ENCODE data around the gene METTL2B. TPM values are rescaled to one million over a fixed set of nuclear protein-coding genes. Genes with fewer than 3 reads are reported as not detected.
"Not testable (repeated sequence)": the region's sequence is repeated elsewhere in the genome, so short reads cannot be mapped to it uniquely, and the experiment has no call there.

METTL2B gene
- total RNA-seq, 1 donor from 2014 or later, result 36.8 TPM

DNA sequence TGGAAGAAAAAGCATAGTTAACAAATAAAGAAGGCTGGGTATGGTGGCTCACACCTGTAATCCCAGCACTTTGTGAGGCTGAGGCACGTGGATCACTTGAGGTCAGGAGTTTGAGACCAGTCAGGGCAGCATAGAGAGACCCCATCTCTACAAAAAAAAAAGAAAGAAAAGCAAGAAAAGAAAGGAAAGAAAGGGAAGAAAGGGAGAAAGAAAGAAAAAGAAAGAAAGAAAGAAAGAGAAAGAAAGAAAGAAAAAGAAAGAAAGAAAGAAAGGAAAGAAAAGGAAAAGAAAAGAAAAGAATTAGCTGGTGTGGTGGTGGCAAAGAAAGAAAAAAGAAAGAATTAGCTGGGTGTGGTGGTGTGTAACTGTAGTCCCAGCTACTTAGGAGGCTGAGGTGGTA, 24.0 kb upstream of the METTL2B start:
- no peak for TF ChIP-seq CTCF (conservative IDR thresholded peaks at IDR 0.05)
- Mint-ChIP-seq H3K27ac (peak overlapping the region; percentile 10), H3K4me3 (no peak overlapping the region), H3K27me3 (peaks cover 8% of the 10 kb centered on the region), H3K36me3 (no peaks in the 10 kb centered on the region), H3K9me3 (no peaks in the 10 kb centered on the region), H3K4me1 (ENCODE audit: unreplicated experiment) (peaks cover 12% of the 10 kb centered on the region)
- DNase-seq (ENCODE audit: extremely low spot score, unreplicated experiment), result no peak

DNA sequence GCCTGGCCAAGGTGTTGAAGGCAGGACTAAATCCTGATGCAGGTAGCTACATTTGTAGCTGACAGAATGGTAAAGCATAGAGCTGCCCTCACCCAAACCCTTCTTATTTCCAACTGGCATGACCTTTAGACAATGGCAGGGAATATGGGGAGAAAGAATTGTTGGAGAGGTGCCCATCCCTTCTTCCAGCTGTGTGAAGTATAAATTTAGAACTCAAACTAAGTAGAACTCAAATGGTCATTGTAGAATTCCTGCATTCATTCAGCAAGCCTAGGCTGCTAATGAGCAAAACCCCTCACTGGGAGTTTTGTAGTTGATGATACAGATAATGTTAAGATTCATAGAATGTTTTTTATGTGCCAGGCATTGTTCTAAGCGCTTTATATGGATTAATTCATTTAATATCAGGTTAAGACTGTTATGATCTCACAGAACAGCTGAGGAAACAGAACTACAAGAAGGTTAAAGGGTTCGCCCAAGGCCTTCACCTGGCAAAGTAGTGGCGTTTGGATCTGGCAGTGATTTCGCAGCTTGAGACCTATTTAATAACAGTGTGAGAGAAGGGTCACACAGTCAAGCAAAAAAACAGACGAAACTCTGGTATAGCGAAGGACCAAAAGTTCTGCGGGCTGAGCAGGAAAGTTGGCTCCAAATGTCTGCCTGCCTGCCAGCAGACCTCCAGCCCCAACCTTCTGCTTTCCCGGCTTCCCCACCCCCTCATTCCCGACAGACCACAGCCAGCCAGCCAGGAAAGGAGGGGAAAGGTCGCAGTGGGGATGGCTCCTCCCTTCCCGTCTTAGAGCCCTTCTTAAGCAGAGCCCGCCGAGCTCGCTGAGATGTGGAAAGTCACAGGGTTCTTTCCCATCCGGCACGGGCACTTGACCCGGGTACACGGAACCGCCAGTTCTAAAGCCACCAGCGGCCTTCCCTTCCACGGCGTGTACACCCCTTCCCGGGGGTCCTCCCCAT, 22.4 kb upstream of the METTL2B start:
- H3K27me3 Mint-ChIP-seq, result peaks cover 8% of the 10 kb centered on the region
- DNase-seq (ENCODE audit: extremely low spot score, unreplicated experiment), result peak; percentile 79
- peaks cover 26% of the 10 kb centered on the region for H3K4me1 Mint-ChIP-seq (ENCODE audit: unreplicated experiment)
- H3K27ac Mint-ChIP-seq, result peak overlapping the region; percentile 70
- no peak for TF ChIP-seq CTCF (conservative IDR thresholded peaks at IDR 0.05)
- peak overlapping the region; percentile 92 for H3K4me3 Mint-ChIP-seq
- no peaks in the 10 kb centered on the region for H3K9me3 Mint-ChIP-seq
- peaks cover 10% of the 10 kb centered on the region for H3K36me3 Mint-ChIP-seq

DNA sequence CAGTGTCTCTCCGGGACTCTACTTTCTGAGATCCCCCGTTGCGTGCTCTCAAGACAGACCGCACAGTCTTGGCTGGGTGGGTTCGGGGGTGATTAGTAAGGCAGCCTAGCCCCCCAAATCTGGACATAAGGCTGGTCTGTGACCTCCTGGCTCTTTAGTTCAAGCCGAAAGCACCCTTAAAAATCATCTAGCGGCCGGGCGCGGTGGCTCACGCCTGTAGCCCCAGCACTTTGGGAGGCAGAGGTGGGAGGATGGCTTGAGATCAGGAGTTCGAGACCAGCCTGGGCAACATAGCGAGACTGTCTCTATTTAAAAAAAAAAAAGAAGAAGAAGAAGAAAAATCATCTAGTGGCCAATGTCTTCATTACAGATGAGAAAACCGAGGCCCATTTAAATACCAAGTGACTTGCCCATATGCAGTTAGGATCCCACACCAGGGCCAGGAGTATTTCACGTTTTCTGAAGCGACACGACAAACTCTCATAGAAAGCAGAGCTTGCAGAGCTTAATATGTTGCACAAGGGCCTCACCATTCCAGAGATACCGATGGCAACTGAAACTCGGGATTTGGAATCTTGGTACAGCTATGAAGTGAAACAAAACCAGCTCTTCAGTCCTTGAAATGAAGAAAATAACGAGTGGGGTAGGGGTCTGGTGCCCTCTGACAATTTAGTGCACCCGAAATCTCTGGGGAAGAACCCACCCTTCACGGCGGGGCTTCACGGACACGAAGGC, 21.6 kb upstream of the METTL2B start:
- Mint-ChIP-seq H3K36me3 (peaks cover 18% of the 10 kb centered on the region), H3K27ac (peak overlapping the region; percentile 93), H3K4me1 (ENCODE audit: unreplicated experiment) (peaks cover 33% of the 10 kb centered on the region), H3K27me3 (peaks cover 8% of the 10 kb centered on the region), H3K4me3 (peak overlapping the region; percentile 92), H3K9me3 (no peaks in the 10 kb centered on the region)
- TF ChIP-seq CTCF (conservative IDR thresholded peaks at IDR 0.05), result peak; percentile 50
- DNase-seq (ENCODE audit: extremely low spot score, unreplicated experiment), result no peak

DNA sequence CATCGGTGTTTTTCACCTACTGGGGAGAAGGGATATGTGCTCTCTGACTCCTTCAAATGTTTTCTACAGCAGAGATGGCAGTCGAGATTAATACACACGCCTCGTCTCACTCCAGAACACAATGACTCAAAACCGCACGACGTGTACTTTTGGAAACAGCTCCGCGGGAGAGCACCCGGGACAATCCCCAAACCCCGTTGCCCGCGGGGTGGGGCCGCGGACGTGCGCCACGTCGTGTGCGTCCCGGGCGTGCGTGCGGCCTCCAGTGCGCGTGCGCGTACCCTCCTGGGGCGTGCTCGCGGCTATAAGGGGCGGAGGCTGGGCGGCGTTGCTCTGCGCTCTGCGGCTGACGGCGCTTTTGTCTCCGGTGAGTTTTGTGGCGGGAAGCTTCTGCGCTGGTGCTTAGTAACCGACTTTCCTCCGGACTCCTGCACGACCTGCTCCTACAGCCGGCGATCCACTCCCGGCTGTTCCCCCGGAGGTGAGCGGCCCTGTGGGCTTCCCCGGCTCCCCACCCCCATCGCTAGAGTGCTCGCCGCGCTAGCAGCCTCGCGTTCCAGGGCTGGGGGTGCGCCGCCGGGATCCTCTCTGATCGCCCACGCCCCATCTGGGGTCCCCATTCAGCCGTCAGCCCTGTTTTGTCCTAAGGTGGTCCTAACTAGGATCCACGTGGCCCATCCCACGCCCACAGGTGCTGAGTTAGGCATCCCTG, 20.8 kb upstream of the METTL2B start, which contains the start of gene HILPDA:
HILPDA (plus strand) TSS at position 336 of the 712 bp plus-strand sequence. CDS start 1,391 bp downstream, outside the sequence.
- no peak for TF ChIP-seq CTCF (conservative IDR thresholded peaks at IDR 0.05)
- Mint-ChIP-seq H3K27me3 (peaks cover 8% of the 10 kb centered on the region), H3K4me1 (ENCODE audit: unreplicated experiment) (peaks cover 33% of the 10 kb centered on the region), H3K4me3 (peak within 1 kb of the TSS; percentile 92), H3K9me3 (no peaks in the 10 kb centered on the region), H3K27ac (peak within 1 kb of the TSS; percentile 93), H3K36me3 (peaks cover 18% of the 10 kb centered on the region)
- DNase-seq (ENCODE audit: extremely low spot score, unreplicated experiment), result peak; percentile 93

GRCh38 chr7:128456255-128456725, 20.3 kb upstream of the METTL2B start:
- Mint-ChIP-seq H3K9me3 (no peaks in the 10 kb centered on the region), H3K4me1 (ENCODE audit: unreplicated experiment) (peaks cover 33% of the 10 kb centered on the region), H3K27me3 (peaks cover 8% of the 10 kb centered on the region), H3K36me3 (peaks cover 18% of the 10 kb centered on the region), H3K4me3 (peak overlapping the region; percentile 92), H3K27ac (peak overlapping the region; percentile 93)
- TF ChIP-seq CTCF (conservative IDR thresholded peaks at IDR 0.05), result no peak
- DNase-seq (ENCODE audit: extremely low spot score, unreplicated experiment), result no peak

DNA sequence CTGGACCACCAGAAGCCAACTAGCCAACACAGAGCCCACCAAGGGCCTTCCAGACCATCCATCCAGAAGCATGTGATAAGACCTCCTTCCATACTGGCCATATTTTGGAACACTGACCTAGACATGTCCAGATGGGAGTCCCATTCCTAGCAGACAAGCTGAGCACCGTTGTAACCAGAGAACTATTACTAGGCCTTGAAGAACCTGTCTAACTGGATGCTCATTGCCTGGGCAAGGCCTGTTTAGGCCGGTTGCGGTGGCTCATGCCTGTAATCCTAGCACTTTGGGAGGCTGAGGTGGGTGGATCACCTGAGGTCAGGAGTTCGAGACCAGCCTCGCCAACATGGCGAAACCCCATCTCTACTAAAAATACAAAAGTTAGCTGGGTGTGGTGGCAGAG, 19.2 kb upstream of the METTL2B start:
- peaks cover 33% of the 10 kb centered on the region for H3K4me1 Mint-ChIP-seq (ENCODE audit: unreplicated experiment)
- H3K27ac Mint-ChIP-seq, result peak overlapping the region; percentile 93
- H3K27me3 Mint-ChIP-seq; DNase-seq (ENCODE audit: extremely low spot score, unreplicated experiment); H3K9me3 Mint-ChIP-seq: not testable (repeated sequence)
- peak overlapping the region; percentile 92 for H3K4me3 Mint-ChIP-seq
- peaks cover 18% of the 10 kb centered on the region for H3K36me3 Mint-ChIP-seq
